Immature natural killer cell (primary cell): ENCODE data around the gene DRG2. TPM values are rescaled to one million over a fixed set of nuclear protein-coding genes. Genes with fewer than 3 reads are reported as not detected.

ENCODE experiments used
- DNase-seq, 3 donors: peaks; one replicate each; pipeline ENCODE4 v3.0.0; 2022; ENCODE audit warnings: mixed read lengths in 1 of 3
- H3K27ac Mint-ChIP-seq, 6 donors: one replicate each; pipeline ENCODE4 v1.8.0; 2020; ENCODE audit warnings: mixed read lengths in 6 of 6, mild to moderate bottlenecking in 5 of 6, inconsistent platforms in 4 of 6, moderate library complexity in 3 of 6
- H3K27me3 Mint-ChIP-seq, 3 donors: one replicate each; pipeline ENCODE4 v1.8.0; 2020 to 2021; ENCODE audit warnings: low read depth in 3 of 3, mild to moderate bottlenecking in 3 of 3, mixed read lengths in 3 of 3, moderate library complexity in 3 of 3, inconsistent platforms in 1 of 3
- H3K36me3 Mint-ChIP-seq, 3 donors: one replicate each; pipeline ENCODE4 v1.8.0; 2020; ENCODE audit warnings: mixed read lengths in 3 of 3, inconsistent platforms in 2 of 3, mild to moderate bottlenecking in 2 of 3
- H3K4me1 Mint-ChIP-seq, 2 donors: one replicate each; pipeline ENCODE4 v1.8.0; 2020; ENCODE audit warnings: inconsistent platforms in 2 of 2, mild to moderate bottlenecking in 2 of 2, mixed read lengths in 2 of 2, moderate library complexity in 1 of 2
- H3K4me3 Mint-ChIP-seq, 5 donors: one replicate each; pipeline ENCODE4 v1.8.0; 2020; ENCODE audit warnings: mild to moderate bottlenecking in 5 of 5, mixed read lengths in 5 of 5, inconsistent platforms in 3 of 5, moderate library complexity in 3 of 5
- H3K9me3 Mint-ChIP-seq, 6 donors: one replicate each; pipeline ENCODE4 v1.8.0; 2020; ENCODE audit warnings: mild to moderate bottlenecking in 6 of 6, mixed read lengths in 6 of 6, inconsistent platforms in 4 of 6, moderate library complexity in 3 of 6
- polyA plus RNA-seq, 3 donors: library from polyadenylated mRNA; unstranded; fragments of 300-500 nt; fragmentation: Illumina TruSeq; gene quantifications; one replicate each; pipeline ENCODE4 v1.2.3, GENCODE V29; 2021

The DRG2 gene
- polyA plus RNA-seq, 3 donors from 2014 or later = 54.2 to 66.9 (median 59.3) TPM

DNA sequence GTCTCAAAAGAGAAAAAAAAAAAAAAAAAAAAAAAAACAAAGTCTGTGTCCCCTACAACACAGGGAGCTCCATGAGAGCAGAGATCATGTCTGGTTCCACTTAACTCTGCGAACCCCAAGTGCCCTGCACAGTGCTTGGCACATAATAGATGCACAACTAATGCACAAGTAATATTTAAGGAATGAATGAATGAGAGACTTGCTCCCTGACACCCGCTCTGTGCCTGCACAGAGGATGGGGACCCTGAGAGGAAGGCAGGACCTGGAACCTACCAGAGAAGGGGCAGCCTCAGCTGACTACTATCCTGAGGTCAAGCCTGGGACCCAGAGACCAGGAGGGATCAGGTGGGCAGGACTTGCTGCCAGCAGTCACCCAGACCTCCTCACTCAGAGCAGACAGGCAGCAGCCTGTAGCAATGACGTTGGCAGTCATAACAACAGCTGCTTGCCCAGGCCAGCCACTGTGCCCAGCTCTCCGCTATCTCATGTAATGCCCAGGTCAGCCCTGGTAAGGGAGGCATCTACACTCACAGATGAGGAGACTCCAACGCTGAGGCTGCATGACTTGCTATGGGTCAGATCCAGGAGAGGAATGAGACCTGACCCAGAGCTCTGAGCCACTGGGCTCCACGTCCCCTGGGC, 23.7 kb downstream of the DRG2 start:
- no peaks in the 10 kb centered on the region for H3K27me3 Mint-ChIP-seq

DNA sequence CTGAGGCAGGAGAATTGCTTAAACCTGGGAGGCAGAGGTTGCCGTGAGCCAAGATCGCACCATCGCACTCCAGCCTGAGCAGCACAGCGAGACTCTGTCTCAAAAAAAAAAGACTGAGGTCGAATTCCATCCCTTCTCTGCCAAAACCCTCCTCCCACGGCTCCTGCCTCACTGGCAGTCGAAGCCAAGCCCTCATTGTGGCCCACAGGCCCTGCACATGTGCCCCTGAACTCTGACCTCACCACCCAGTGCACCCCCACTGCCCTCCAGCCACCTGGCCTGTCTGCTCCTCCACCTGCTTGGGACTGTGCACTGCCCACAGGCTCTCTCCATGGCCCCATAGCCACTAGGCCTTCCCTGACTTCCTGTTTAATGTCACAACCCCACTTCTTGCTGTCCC, 27.8 kb downstream of the DRG2 start:
- DNase-seq = no peak
- H3K9me3 Mint-ChIP-seq = no peaks in the 10 kb centered on the region
- no peak overlapping the region for H3K4me3 Mint-ChIP-seq
- no peaks in the 10 kb centered on the region for H3K36me3 Mint-ChIP-seq
- no peak overlapping the region for H3K27ac Mint-ChIP-seq
- no peaks in the 10 kb centered on the region for H3K27me3 Mint-ChIP-seq
- H3K4me1 Mint-ChIP-seq = no peaks in the 10 kb centered on the region

More for the DNA sequence above, 23.7 kb downstream of the DRG2 start:
- Mint-ChIP-seq H3K9me3 (no peaks in the 10 kb centered on the region), H3K36me3 (no peaks in the 10 kb centered on the region), H3K4me3 (no peak overlapping the region), H3K27ac (no peak overlapping the region), H3K4me1 (peaks cover 0 to 2% of the 10 kb centered on the region in 2 donors)
- DNase-seq = no peak

DNA sequence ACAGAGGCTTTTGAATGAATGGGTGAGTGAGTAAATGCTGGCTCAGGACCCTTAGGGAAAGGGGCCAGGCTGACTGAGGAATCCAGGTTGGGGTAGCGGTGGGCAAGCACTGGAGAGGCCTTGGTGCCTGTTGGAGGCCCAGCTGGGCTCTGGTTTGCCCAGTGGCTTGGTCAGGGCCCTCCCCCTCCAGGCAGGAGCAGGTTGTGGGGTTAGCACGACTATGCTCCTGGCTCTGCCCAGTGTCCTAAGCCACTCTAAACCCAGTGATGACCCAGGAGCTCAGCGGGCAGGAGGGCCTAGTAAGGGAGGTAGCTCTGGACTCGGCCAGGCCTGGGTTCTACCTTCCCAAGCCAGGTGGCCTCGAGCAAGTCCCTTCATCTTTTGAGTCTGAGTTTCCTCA, 28.3 kb downstream of the DRG2 start:
- H3K4me1 Mint-ChIP-seq = no peaks in the 10 kb centered on the region
- no peaks in the 10 kb centered on the region for H3K9me3 Mint-ChIP-seq
- no peaks in the 10 kb centered on the region for H3K27me3 Mint-ChIP-seq
- H3K27ac Mint-ChIP-seq = no peak overlapping the region
- DNase-seq = no peak
- no peak overlapping the region for H3K4me3 Mint-ChIP-seq
- no peaks in the 10 kb centered on the region for H3K36me3 Mint-ChIP-seq

DNA sequence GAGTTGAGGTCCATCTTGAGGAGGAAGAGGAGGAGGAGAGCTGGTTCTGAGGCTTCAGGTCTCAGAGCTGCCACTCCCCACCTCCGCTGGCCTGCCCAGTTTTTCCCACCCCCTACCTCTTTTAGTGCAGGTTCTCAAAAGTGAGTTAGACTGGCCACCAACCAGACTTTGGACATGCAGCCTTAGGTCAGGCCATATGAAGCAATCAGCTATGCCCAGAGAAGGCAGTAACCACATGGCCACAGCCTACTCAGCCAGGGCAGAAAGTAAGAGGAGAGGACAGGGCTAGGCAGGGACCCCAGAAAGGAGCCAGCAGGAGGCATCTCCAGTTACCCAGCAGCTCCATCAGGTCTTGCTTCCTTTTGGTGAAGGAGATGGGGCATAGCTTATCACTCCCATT, 29.8 kb downstream of the DRG2 start:
- no peak for DNase-seq
- Mint-ChIP-seq H3K27ac (no peak overlapping the region), H3K9me3 (no peaks in the 10 kb centered on the region), H3K4me1 (no peaks in the 10 kb centered on the region), H3K27me3 (no peaks in the 10 kb centered on the region), H3K4me3 (no peak overlapping the region), H3K36me3 (no peaks in the 10 kb centered on the region)

DNA sequence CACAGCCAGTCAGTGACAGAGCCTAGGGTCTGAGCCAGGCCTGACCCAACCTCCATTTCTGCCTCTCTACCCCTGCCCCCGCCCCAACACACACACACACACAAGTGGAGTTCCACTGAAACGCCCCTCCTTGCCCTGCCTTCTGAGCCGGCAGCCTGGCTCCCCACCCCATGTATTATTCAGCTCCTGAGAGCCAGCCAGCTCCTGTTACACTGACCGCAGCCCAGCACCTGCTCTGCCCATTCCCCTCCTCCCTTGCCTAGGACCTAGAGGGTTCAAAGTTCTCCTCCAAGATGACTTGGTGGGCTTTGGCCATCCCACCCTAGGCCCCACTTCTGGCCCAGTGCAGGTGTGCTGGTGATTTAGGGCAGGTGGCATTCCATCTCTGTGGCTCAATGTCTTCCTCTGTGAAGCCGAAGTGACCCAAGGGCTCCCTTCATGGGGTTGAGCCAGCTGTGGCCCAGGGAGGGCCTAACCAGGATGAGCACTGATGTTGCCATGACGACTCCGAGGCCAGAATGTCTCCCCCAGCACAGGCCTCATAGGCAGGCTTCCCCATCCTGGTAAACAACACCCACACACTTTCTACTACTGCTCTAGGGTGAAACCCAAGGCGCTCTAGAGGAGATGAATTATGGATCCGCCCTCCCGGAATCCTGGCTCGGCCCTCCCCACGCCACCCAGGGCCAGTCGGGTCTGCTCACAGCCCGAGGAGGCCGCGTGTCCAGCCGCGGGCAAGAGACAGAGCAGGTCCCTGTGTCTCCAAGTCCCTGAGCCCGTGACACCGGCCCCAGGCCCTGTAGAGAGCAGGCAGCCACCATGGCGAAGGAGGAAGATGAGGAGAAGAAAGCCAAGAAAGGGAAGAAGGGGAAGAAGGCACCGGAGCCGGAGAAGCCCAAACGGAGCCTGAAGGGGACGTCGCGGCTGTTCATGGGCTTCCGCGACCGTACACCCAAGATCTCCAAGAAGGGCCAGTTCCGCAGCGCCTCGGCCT, 30.5 kb downstream of the DRG2 start:
- no peak overlapping the region for H3K27ac Mint-ChIP-seq
- no peaks in the 10 kb centered on the region for H3K36me3 Mint-ChIP-seq
- H3K4me1 Mint-ChIP-seq = no peaks in the 10 kb centered on the region
- H3K9me3 Mint-ChIP-seq = no peaks in the 10 kb centered on the region
- H3K4me3 Mint-ChIP-seq = no peak overlapping the region
- no peak for DNase-seq
- no peaks in the 10 kb centered on the region for H3K27me3 Mint-ChIP-seq

DNA sequence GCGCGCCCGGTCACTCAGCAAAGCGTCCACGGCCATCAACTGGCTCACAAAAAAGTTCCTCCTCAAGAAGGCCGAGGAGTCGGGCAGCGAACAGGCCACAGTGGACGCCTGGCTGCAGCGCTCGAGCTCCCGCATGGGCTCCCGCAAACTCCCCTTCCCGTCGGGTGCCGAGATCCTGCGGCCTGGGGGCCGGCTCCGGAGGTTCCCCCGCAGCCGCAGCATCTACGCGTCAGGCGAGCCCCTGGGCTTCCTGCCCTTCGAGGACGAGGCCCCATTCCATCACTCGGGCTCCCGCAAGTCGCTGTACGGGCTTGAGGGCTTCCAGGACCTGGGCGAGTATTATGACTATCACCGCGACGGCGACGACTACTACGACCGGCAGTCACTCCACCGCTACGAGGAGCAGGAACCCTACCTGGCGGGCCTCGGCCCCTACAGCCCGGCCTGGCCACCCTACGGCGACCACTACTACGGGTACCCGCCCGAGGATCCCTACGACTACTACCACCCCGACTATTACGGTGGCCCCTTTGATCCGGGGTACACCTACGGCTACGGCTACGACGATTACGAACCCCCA, 31.5 kb downstream of the DRG2 start:
- Mint-ChIP-seq H3K27me3 (no peaks in the 10 kb centered on the region), H3K4me3 (no peak overlapping the region), H3K4me1 (no peaks in the 10 kb centered on the region), H3K27ac (no peak overlapping the region), H3K9me3 (no peaks in the 10 kb centered on the region), H3K36me3 (no peaks in the 10 kb centered on the region)
- no peak for DNase-seq

DNA sequence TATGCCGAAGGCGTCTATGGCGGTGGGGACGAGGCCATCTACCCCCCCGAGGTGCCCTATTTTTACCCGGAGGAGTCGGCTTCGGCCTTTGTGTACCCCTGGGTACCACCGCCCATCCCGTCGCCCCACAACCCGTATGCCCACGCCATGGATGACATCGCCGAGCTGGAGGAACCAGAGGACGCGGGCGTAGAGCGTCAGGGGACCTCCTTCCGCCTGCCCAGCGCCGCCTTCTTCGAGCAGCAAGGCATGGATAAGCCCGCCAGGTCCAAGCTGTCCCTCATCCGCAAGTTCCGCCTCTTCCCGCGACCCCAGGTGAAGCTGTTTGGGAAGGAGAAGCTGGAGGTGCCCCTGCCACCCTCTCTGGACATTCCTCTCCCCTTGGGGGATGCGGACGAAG, 32.2 kb downstream of the DRG2 start:
- peaks cover 0 to 2% (median 0%) of the 10 kb centered on the region in 3 donors for H3K27me3 Mint-ChIP-seq
- no peak overlapping the region for H3K27ac Mint-ChIP-seq
- no peak overlapping the region for H3K4me3 Mint-ChIP-seq
- no peaks in the 10 kb centered on the region for H3K4me1 Mint-ChIP-seq
- H3K9me3 Mint-ChIP-seq = no peaks in the 10 kb centered on the region
- H3K36me3 Mint-ChIP-seq = no peaks in the 10 kb centered on the region
- DNase-seq = no peak

DNA sequence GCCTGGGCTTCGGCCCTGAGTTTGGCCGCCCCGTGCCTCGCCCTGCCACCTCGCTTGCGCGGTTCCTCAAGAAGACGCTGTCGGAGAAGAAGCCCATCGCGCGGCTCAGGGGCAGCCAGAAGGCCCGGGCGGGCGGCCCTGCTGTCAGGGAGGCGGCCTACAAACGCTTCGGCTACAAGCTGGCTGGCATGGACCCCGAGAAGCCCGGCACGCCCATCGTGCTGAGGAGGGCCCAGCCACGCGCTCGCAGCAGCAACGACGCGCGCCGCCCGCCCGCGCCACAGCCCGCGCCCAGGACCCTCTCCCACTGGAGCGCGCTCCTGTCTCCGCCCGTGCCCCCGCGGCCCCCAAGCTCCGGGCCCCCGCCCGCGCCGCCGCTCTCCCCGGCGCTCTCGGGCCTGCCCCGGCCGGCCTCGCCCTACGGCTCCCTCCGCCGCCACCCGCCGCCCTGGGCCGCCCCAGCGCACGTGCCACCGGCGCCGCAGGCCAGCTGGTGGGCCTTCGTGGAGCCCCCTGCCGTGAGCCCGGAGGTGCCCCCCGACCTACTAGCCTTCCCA, 32.8 kb downstream of the DRG2 start:
- no peaks in the 10 kb centered on the region for H3K4me1 Mint-ChIP-seq
- H3K36me3 Mint-ChIP-seq = no peaks in the 10 kb centered on the region
- H3K27me3 Mint-ChIP-seq = peaks cover 0 to 2% (median 0%) of the 10 kb centered on the region in 3 donors
- H3K27ac Mint-ChIP-seq = no peak overlapping the region
- H3K4me3 Mint-ChIP-seq = no peak overlapping the region
- DNase-seq = no peak
- no peaks in the 10 kb centered on the region for H3K9me3 Mint-ChIP-seq

DNA sequence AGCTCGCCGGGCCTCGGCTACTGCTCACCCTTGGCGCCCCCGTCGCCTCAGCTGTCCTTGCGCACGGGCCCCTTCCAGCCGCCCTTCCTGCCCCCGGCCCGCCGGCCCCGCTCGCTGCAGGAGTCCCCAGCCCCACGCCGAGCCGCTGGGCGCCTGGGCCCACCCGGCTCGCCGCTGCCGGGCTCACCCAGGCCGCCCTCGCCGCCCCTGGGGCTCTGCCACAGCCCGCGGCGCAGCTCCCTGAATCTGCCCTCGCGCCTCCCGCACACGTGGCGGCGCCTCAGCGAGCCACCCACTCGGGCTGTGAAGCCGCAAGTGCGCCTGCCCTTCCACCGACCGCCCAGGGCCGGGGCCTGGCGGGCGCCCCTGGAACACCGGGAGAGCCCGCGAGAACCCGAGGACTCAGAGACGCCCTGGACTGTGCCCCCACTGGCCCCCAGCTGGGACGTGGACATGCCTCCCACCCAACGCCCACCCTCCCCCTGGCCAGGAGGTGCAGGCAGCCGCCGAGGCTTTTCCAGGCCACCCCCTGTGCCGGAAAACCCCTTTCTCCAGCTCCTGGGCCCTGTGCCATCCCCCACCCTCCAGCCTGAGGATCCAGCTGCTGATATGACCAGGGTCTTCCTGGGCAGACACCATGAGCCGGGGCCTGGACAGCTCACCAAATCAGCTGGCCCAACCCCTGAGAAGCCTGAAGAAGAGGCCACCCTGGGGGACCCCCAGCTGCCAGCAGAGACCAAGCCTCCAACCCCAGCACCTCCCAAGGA, 33.6 kb downstream of the DRG2 start:
- no peaks in the 10 kb centered on the region for H3K4me1 Mint-ChIP-seq
- no peaks in the 10 kb centered on the region for H3K36me3 Mint-ChIP-seq
- peaks cover 0 to 2% (median 0%) of the 10 kb centered on the region in 3 donors for H3K27me3 Mint-ChIP-seq
- H3K4me3 Mint-ChIP-seq = no peak overlapping the region
- no peak overlapping the region for H3K27ac Mint-ChIP-seq
- H3K9me3 Mint-ChIP-seq = no peaks in the 10 kb centered on the region
- no peak for DNase-seq

DNA sequence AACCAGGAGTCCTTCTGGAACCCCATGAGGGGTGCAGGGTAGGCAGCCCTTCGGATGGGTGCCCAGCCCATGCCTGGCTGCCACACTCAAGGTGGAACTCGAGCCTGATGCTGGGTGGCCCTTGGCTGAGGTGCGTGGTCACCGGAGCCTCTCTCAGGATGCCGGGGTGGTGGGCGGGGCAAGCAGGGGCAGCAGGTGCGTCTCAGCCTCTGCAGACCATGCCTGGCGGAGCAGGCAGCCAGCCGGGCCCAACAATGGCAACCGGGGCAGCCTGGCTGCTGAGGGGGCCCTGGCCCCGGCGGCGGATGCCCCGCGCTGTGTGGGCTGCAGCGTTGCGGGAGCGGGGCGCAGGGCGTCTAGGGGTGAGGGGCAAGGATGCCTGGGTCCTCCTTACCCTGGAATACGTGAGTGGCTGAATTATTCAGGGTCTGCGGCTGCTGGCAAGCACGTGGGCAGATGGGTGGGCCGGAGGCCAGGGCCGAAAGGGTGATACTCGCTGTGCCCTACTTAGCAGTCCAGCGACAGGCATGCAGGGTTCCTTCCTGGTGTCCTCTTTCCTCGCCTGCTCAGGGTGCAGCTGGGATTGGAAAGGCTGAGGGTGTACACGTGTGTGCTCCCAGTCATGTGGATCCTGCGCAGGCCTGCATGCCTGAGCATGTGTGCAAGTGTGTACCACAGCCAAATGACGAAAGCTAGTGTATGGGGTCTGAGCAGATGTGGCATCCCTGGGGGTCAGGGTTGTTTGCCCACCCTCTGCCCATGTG, 35.4 kb downstream of the DRG2 start:
- H3K4me3 Mint-ChIP-seq = no peak overlapping the region
- no peaks in the 10 kb centered on the region for H3K4me1 Mint-ChIP-seq
- DNase-seq = no peak
- no peaks in the 10 kb centered on the region for H3K9me3 Mint-ChIP-seq
- no peak overlapping the region for H3K27ac Mint-ChIP-seq
- H3K36me3 Mint-ChIP-seq = no peaks in the 10 kb centered on the region
- H3K27me3 Mint-ChIP-seq = peaks cover 0 to 4% (median 0%) of the 10 kb centered on the region in 3 donors

DNA sequence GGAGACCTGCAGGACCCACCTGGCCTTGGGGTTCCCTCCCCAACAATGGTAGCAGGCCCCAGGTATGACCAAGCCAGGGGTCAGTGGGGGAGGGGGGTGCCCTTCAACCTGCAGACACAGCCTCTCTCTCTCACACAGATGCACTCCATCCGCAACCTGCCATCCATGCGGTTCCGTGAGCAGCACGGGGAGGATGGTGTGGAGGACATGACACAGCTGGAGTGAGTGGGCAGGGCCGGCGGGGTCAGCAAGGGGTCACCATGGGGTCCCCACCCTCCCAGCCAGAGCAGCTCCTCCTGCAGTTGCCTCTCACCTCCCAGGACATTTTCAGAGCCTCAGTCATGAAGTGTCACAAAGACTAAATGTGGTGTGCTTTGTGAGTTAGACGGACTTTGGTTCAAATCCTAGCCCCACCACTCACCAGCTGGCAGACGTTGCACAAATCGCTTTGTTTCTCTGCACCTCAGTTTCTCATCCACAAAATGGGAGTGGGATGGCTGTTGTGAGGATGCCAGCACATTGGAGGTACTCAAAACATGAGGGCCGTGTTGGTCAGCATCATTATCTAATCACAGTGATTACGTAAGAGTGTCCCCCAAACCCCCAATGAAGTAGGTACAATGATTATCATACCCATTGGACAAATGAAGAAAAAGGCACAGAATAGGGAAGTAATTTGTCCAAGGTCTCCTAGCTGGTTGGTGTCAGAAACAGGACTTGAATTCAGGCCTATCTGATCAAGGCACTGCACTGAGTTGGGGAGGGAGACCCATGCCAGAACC, 36.8 kb downstream of the DRG2 start:
- no peaks in the 10 kb centered on the region for H3K4me1 Mint-ChIP-seq
- H3K36me3 Mint-ChIP-seq = no peaks in the 10 kb centered on the region
- no peaks in the 10 kb centered on the region for H3K9me3 Mint-ChIP-seq
- no peak for DNase-seq
- H3K4me3 Mint-ChIP-seq = no peak overlapping the region
- H3K27ac Mint-ChIP-seq = no peak overlapping the region
- peaks cover 0 to 4% (median 0%) of the 10 kb centered on the region in 3 donors for H3K27me3 Mint-ChIP-seq

DNA sequence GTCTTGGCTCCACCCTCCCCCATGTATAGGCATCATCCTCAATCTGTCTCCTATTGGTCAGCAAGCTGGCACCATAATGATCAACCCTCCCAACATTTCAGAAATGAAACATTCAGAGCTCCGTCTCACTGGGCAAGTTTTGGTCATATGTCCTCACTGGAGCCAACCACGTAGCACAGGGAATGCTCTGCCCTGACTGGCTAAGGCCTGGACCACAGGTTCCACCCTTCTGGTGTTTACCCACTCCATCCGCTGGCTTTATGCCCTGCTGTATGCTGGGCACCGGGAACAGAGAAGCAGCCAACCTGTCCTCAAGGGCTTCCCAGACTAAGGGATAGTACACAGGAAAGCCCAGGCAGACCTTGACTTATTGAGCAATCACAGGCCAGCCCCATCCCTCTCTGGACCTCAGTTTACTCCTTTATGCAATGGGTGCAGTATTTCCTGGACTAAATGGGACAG, 41.3 kb downstream of the DRG2 start:
- Mint-ChIP-seq H3K36me3 (no peaks in the 10 kb centered on the region), H3K27ac (no peak overlapping the region), H3K9me3 (peaks cover 0 to 2% (median 0%) of the 10 kb centered on the region in 6 donors), H3K4me1 (no peaks in the 10 kb centered on the region), H3K27me3 (peaks cover 0 to 4% (median 2%) of the 10 kb centered on the region in 3 donors), H3K4me3 (no peak overlapping the region)
- DNase-seq = no peak
